Activated B cell treated with CpG ODN at 0.5 μM for 24 hours (primary cell): ENCODE results near the gene ACTR1A. TPM values are rescaled to one million over a fixed set of nuclear protein-coding genes. Genes with fewer than 3 reads are reported as not detected.

ENCODE experiments used
- ATAC-seq: fragments of 200-7000 bp; cut with Tn5 transposase; one replicate; pipeline ENCODE4 v1.10.0; 2021; ENCODE audit warnings: low read depth, mild to moderate bottlenecking, moderate library complexity
- CTCF ChIA-PET: fragments of 350-600 bp; sonication (Branson Sonifier 250); formaldehyde crosslinking; loops from one replicate; lab custom pipeline; 2021; ENCODE audit warnings: antibody characterized with exemption; lab: Charles Lee
- POLR2A ChIA-PET: fragments of 350-600 bp; sonication (Branson Sonifier 250); formaldehyde crosslinking; loops from one replicate; lab custom pipeline; 2021; ENCODE audit warnings: antibody characterized with exemption; lab: Charles Lee
- DNase-seq: peaks from one replicate; pipeline ENCODE4 v3.0.0; 2022
- H3K27ac Mint-ChIP-seq: one replicate; pipeline ENCODE4 v1.8.0; 2020; ENCODE audit warnings: mixed read lengths
- H3K27me3 Mint-ChIP-seq: one replicate; pipeline ENCODE4 v1.8.0; 2021; ENCODE audit warnings: mixed read lengths
- H3K36me3 Mint-ChIP-seq: one replicate; pipeline ENCODE4 v1.8.0; 2021; ENCODE audit warnings: low read depth, mixed read lengths
- H3K4me1 Mint-ChIP-seq: one replicate; pipeline ENCODE4 v1.8.0; 2021; ENCODE audit warnings: mixed read lengths
- H3K4me3 Mint-ChIP-seq: one replicate; pipeline ENCODE4 v1.8.0; 2020; ENCODE audit warnings: mild to moderate bottlenecking, mixed read lengths
- H3K9me3 Mint-ChIP-seq: one replicate; pipeline ENCODE4 v1.8.0; 2020; ENCODE audit warnings: mixed read lengths
- CTCF ChIP-seq: fragments of 200-600 bp; IDR thresholded peaks from one replicate; pipeline ENCODE4 v1.8.0; 2022; ENCODE audit warnings: antibody characterized with exemption, mild to moderate bottlenecking
- intact Hi-C: fragments of 100-400 bp; cut with micrococcal nuclease; formaldehyde crosslinking; loops from one replicate; pipeline ENCODE4 v1.15.1; 2024
- total RNA-seq: library from RNA; stranded (reverse); gene quantifications from 2 replicates; pipeline ENCODE4 v1.2.3, GENCODE V29; 2022

The ACTR1A gene
- total RNA-seq, 1 donor from 2014 or later = 71.9 TPM

DNA sequence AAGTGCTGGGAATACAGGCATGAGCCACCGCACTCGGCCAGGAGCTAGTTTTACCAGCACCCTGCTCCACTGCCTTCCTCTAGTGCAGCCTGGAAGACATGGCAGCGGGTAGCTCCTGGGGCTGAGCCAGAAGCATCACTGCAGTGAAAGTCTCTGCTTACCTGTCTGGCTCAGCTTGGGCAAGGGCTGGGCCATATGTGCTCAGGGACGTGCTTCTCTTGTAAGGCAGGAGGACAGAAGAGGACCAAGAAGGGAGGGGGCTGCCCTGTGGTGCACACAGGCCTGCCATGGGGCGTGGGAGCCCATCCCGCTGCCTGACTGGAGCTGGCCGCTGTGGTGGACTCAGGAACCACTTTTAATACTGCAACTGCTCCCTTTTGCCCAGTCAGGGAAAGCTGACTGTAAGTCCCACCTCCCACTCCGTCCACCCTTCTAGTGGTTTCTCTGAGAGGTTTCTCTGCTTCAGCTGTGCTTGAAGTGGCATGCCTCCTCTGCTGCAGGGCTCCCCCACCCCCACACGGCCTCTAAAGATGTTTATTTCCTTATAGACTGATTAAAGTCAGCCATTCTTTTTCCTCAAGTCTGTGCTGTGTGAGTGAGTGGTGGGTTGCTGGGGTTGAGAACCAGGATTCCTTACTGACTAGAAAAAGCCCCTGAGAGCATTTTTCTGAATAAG is 25.9 kb downstream of the ACTR1A start:
- no peak overlapping the region for H3K4me3 Mint-ChIP-seq
- no peaks in the 10 kb centered on the region for H3K27me3 Mint-ChIP-seq
- CTCF ChIA-PET = no interaction called here
- H3K9me3 Mint-ChIP-seq = no peaks in the 10 kb centered on the region
- intact Hi-C loops = no loop called here
- H3K4me1 Mint-ChIP-seq = peaks cover 7% of the 10 kb centered on the region
- DNase-seq (no peak), ATAC-seq (no peak)
- no peak overlapping the region for H3K27ac Mint-ChIP-seq
- peaks cover 28% of the 10 kb centered on the region for H3K36me3 Mint-ChIP-seq
- TF ChIP-seq CTCF = no peak
- POLR2A ChIA-PET = interaction anchor here (0.8 kb wide), 1 partner anchor 72 kb away, joined by 3 read pairs; no protein-coding TSS in a partner anchor

GRCh38 chr10:102475451-102476040 is 27.0 kb downstream of the ACTR1A start:
- no peak for TF ChIP-seq CTCF
- Mint-ChIP-seq H3K9me3 (no peaks in the 10 kb centered on the region), H3K4me3 (no peak overlapping the region), H3K4me1 (peaks cover 7% of the 10 kb centered on the region), H3K27ac (no peak overlapping the region), H3K36me3 (peaks cover 19% of the 10 kb centered on the region), H3K27me3 (no peaks in the 10 kb centered on the region)
- ATAC-seq (no peak), DNase-seq (no peak)
- intact Hi-C loops = no loop called here
- ChIA-PET CTCF (no interaction called here), POLR2A (interaction anchor here (1.2 kb wide), 1 partner anchor 14 kb away, joined by 5 read pairs; no protein-coding TSS in a partner anchor)

DNA sequence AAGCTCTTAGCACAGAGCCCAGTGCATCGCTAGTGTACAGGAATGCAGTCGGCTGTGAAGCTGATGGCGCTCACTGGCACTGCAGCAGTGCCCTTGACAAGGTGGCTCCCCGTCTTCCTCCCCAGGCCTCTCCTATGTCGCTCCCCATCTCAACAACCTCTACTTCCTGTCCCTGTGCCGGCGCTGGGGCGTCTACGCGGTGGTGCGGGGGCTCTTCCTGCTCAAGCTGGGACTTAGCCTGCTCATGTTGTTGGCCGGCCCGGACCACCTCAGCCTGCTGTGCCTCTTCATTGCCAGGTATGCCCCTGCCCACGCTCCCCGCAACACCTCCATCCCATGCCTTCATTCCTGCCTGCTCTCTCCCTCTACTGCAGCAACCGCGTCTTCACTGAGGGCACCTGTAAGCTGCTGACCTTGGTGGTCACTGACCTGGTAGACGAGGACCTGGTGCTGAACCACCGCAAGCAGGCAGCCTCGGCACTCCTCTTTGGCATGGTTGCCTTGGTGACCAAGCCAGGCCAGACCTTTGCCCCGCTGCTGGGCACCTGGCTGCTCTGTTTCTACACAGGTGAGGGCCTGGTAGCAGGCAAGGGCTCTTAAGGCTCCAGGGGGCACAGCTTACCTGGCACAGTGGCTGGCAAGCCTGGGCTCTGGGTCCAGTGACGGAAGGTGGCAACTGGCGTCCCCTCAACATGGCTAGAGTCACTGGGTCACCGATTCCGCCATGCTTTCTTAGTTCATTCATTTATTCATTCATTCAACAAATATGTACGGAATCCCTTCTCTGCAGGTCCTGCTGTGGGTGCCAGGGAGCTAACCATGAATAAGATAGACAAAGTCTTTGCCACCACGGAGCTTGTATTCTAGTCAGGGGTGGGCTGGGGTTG is 28.8 kb downstream of the ACTR1A start:
- ATAC-seq = no peak
- CTCF ChIA-PET = no interaction called here
- intact Hi-C loops = no loop called here
- peaks cover 1% of the 10 kb centered on the region for H3K36me3 Mint-ChIP-seq
- POLR2A ChIA-PET = interaction anchor here (0.6 kb wide), 1 partner anchor 66 kb away, joined by 3 read pairs; no protein-coding TSS in a partner anchor
- H3K9me3 Mint-ChIP-seq = no peaks in the 10 kb centered on the region
- peaks cover under 1% of the 10 kb centered on the region for H3K4me1 Mint-ChIP-seq
- no peak overlapping the region for H3K27ac Mint-ChIP-seq
- H3K4me3 Mint-ChIP-seq = no peak overlapping the region
- TF ChIP-seq CTCF = no peak
- no peak for DNase-seq
- no peaks in the 10 kb centered on the region for H3K27me3 Mint-ChIP-seq

GRCh38 chr10:102470579-102471546 is 31.6 kb downstream of the ACTR1A start:
- H3K27me3 Mint-ChIP-seq = no peaks in the 10 kb centered on the region
- ATAC-seq (no peak), DNase-seq (no peak)
- no peak overlapping the region for H3K4me3 Mint-ChIP-seq
- ChIA-PET POLR2A (no interaction called here), CTCF (interaction anchor here (2.2 kb wide), 1 partner anchor 9 kb away, joined by 6 read pairs; no protein-coding TSS in a partner anchor)
- TF ChIP-seq CTCF = no peak
- intact Hi-C loops = no loop called here
- H3K27ac Mint-ChIP-seq = no peak overlapping the region
- no peaks in the 10 kb centered on the region for H3K4me1 Mint-ChIP-seq
- H3K9me3 Mint-ChIP-seq = no peaks in the 10 kb centered on the region
- no peaks in the 10 kb centered on the region for H3K36me3 Mint-ChIP-seq
